Endodermal cell (in vitro differentiated cells): Measurements from ENCODE around the gene EIF2AK3. TPM values are rescaled to one million over a fixed set of nuclear protein-coding genes. Genes with fewer than 3 reads are reported as not detected.

Experiments used
- DNase-seq: peaks from one replicate; pipeline ENCODE4 v3.0.0-alpha.2; 2017
- H3K27ac ChIP-seq: 2 replicates; pipeline ENCODE4 v1.5.1; 2013; ENCODE audit warnings: mild to moderate bottlenecking, low read depth, low read length, moderate library complexity
- H3K27me3 ChIP-seq: 2 replicates; pipeline ENCODE4 v1.6.1; 2013; ENCODE audit warnings: mild to moderate bottlenecking, low read length, moderate library complexity; ENCODE audit not compliant: insufficient read depth, control insufficient read depth, poor library complexity, severe bottlenecking
- H3K36me3 ChIP-seq: 2 replicates; pipeline ENCODE4 v1.7.0; 2013; ENCODE audit warnings: mild to moderate bottlenecking, low read length, moderate library complexity; ENCODE audit not compliant: control insufficient read depth, insufficient read depth
- H3K4me1 ChIP-seq: one replicate; pipeline ENCODE4 v1.7.0; 2013; ENCODE audit warnings: low read length; ENCODE audit not compliant: control insufficient read depth, insufficient read depth
- H3K4me3 ChIP-seq: 2 replicates; pipeline ENCODE4 v1.5.1; 2013; ENCODE audit warnings: mild to moderate bottlenecking, low read length, moderate library complexity
- H3K9ac ChIP-seq: 2 replicates; pipeline ENCODE4 v1.6.1; 2013; ENCODE audit warnings: mild to moderate bottlenecking, low read length, moderate library complexity; ENCODE audit not compliant: poor library complexity, severe bottlenecking; ENCODE audit errors: extremely low read depth
- H3K9me3 ChIP-seq: 2 replicates; pipeline ENCODE4 v1.6.1; 2013; ENCODE audit warnings: mild to moderate bottlenecking, low read length, moderate library complexity; ENCODE audit not compliant: control insufficient read depth
- H3K27ac Mint-ChIP-seq: 2 replicates; pipeline ENCODE4 v1.8.0; 2020; ENCODE audit warnings: mixed read lengths
- H3K27me3 Mint-ChIP-seq: 2 replicates; pipeline ENCODE4 v1.8.0; 2021; ENCODE audit warnings: mild to moderate bottlenecking, mixed read lengths; ENCODE audit not compliant: insufficient read depth
- H3K36me3 Mint-ChIP-seq: 2 replicates; pipeline ENCODE4 v1.8.0; 2020; ENCODE audit warnings: low read depth, mixed read lengths
- H3K4me1 Mint-ChIP-seq: 2 replicates; pipeline ENCODE4 v1.8.0; 2020; ENCODE audit warnings: mixed read lengths
- H3K4me3 Mint-ChIP-seq: 2 replicates; pipeline ENCODE4 v1.8.0; 2020; ENCODE audit warnings: mild to moderate bottlenecking, moderate library complexity, mixed read lengths
- H3K9me3 Mint-ChIP-seq: 2 replicates; pipeline ENCODE4 v1.8.0; 2020; ENCODE audit warnings: mild to moderate bottlenecking, mixed read lengths
- CTCF ChIP-seq: fragments of 200-600 bp; sonication (generic); conservative IDR thresholded peaks from 2 replicates; pipeline ENCODE4 v1.5.0; 2021; ENCODE audit warnings: antibody characterized with exemption, mild to moderate bottlenecking
- WGBS, 2 experiments: methylation state at CpG; one replicate each; pipeline versions ENCODE4 v1.1.5 to v1.1.7; 2013; ENCODE audit warnings: missing lambda C conversion rate in 2 of 2, mixed read lengths in 1 of 2; ENCODE audit not compliant: insufficient coverage in 1 of 2, insufficient read length in 1 of 2; 5-methylcytosine and 5-hydroxymethylcytosine counted together
- long read RNA-seq, 4 experiments: library from polyadenylated mRNA in 2 of 4; library from RNA in 1 of 4; library from capped mRNA in 1 of 4; stranded (forward) in 3 of 4; unstranded in 1 of 4; transcript quantifications; one replicate each; pipeline ENCODE4 v2.0.0, GENCODE V29; 2020 to 2021; ENCODE audit warnings: inconsistent platforms in 1 of 4
- polyA plus RNA-seq, 2 experiments: library from polyadenylated mRNA; stranded (reverse); fragments of 50-300 nt; gene quantifications; one replicate each; pipeline ENCODE4 v1.2.3, GENCODE V29; 2013
- total RNA-seq, 2 donors: library from RNA; stranded (reverse); fragmentation: NEBNext Ultra II Directional in 1 of 2; extraction: Animal tissue kit (Norgen Biotek cat#: 25700) in 1 of 2; gene quantifications; 2 replicates in 1 of 2; 3 replicates in 1 of 2; pipeline ENCODE4 v1.2.1, GENCODE V29; 2021

Gene EIF2AK3
- total RNA-seq = 10 to 100 TPM; 26.3 to 45.2 TPM
- polyA plus RNA-seq (2013, experiment 1 of 2) = 17.9 TPM
- 20.4 TPM for polyA plus RNA-seq (2013, experiment 2 of 2)
- long read RNA-seq, experiment 1, full-length matches to known transcripts = 5 of 16 reads
- long read RNA-seq, experiment 1, partial matches to known transcripts = 8 of 16 reads
- long read RNA-seq, experiment 1, other reads (novel, unspliced or antisense) = 3 of 16 reads
- long read RNA-seq, experiment 2, full-length matches to known transcripts = 48 of 73 reads
- long read RNA-seq, experiment 2, partial matches to known transcripts = 9 of 73 reads
- long read RNA-seq, experiment 2, other reads (novel, unspliced or antisense) = 16 of 73 reads
- long read RNA-seq, experiment 3, full-length matches to known transcripts = 5 of 10 reads
- long read RNA-seq, experiment 3, partial matches to known transcripts = 1 of 10 reads
- long read RNA-seq, experiment 3, other reads (novel, unspliced or antisense) = 4 of 10 reads
- long read RNA-seq, experiment 4 = 0 reads

- peaks cover 22% of the 10 kb centered on the region for H3K4me1 Mint-ChIP-seq
- TF ChIP-seq CTCF = no peak
- Histone ChIP-seq H3K9ac (peak within 1 kb of the TSS; percentile 93), H3K4me3 (peak within 1 kb of the TSS; percentile 95), H3K4me1 (peaks cover 5% of the 10 kb centered on the region), H3K36me3 (no peaks in the 10 kb centered on the region), H3K27me3 (no peaks in the 10 kb centered on the region), H3K27ac (peak within 1 kb of the TSS; percentile 98), H3K9me3 (no peaks in the 10 kb centered on the region)
- DNase-seq = peak; percentile 100
- peak within 1 kb of the TSS; percentile 89 for H3K27ac Mint-ChIP-seq
- no peak within 1 kb of the TSS for H3K4me3 Mint-ChIP-seq
- no peaks in the 10 kb centered on the region for H3K27me3 Mint-ChIP-seq
- WGBS, 2 experiments = 0% methylated on average over 27 to 75 of the region's 75 CpGs
- H3K9me3 Mint-ChIP-seq = no peaks in the 10 kb centered on the region
- H3K36me3 Mint-ChIP-seq = no peaks in the 10 kb centered on the region
These were observed at the start of gene EIF2AK3 for GRCh38 chr2:88627055-88627855. Gene EIF2AK3, minus strand, starts transcription at chr2:88627464. Its CDS starts 190 bp downstream, at chr2:88627274.

GRCh38 chr2:88673363-88673762 lies 46.1 kb upstream of the EIF2AK3 start:
- Histone ChIP-seq H3K27me3 (peaks cover 12% of the 10 kb centered on the region), H3K4me1 (no peaks in the 10 kb centered on the region), H3K36me3 (no peaks in the 10 kb centered on the region), H3K27ac (no peak overlapping the region), H3K9ac (no peak overlapping the region), H3K9me3 (no peaks in the 10 kb centered on the region), H3K4me3 (no peak overlapping the region)
- WGBS, 2 experiments = 100% methylated on average over 1 of the region's 1 CpG; no CpG with 5 or more reads in 1 of the 2 experiments
- TF ChIP-seq CTCF = no peak
- no peaks in the 10 kb centered on the region for H3K9me3 Mint-ChIP-seq
- DNase-seq = no peak
- no peak overlapping the region for H3K27ac Mint-ChIP-seq
- peaks cover 4% of the 10 kb centered on the region for H3K4me1 Mint-ChIP-seq
- no peak overlapping the region for H3K4me3 Mint-ChIP-seq
- H3K36me3 Mint-ChIP-seq = no peaks in the 10 kb centered on the region
- H3K27me3 Mint-ChIP-seq = peaks cover 18% of the 10 kb centered on the region

- no peak overlapping the region for H3K27ac Mint-ChIP-seq
- Histone ChIP-seq H3K4me1 (no peaks in the 10 kb centered on the region), H3K9me3 (no peaks in the 10 kb centered on the region), H3K36me3 (no peaks in the 10 kb centered on the region), H3K4me3 (no peak overlapping the region), H3K27ac (no peak overlapping the region), H3K27me3 (peaks cover 22% of the 10 kb centered on the region), H3K9ac (no peak overlapping the region)
- no peaks in the 10 kb centered on the region for H3K36me3 Mint-ChIP-seq
- DNase-seq = peak; percentile 47
- WGBS, 2 experiments = 63 to 76% methylated on average over 5 to 11 of the region's 11 CpGs
- H3K4me1 Mint-ChIP-seq = peaks cover 4% of the 10 kb centered on the region
- no peaks in the 10 kb centered on the region for H3K9me3 Mint-ChIP-seq
- H3K27me3 Mint-ChIP-seq = peaks cover 29% of the 10 kb centered on the region
- TF ChIP-seq CTCF = peak; percentile 95
- no peak overlapping the region for H3K4me3 Mint-ChIP-seq
These were observed 44.6 kb upstream of the EIF2AK3 start for GRCh38 chr2:88671786-88672427.
